Activated naive CD8-positive, alpha-beta T cell (primary cell): ENCODE data around the gene KRT73.

ENCODE experiments used
- H3K27ac Mint-ChIP-seq: one replicate; pipeline ENCODE4 v1.8.0; 2021; ENCODE audit warnings: mixed read lengths
- H3K27me3 Mint-ChIP-seq: one replicate; pipeline ENCODE4 v1.8.0; 2021; ENCODE audit warnings: mixed read lengths
- H3K36me3 Mint-ChIP-seq: one replicate; pipeline ENCODE4 v1.8.0; 2021; ENCODE audit warnings: mixed read lengths
- H3K4me1 Mint-ChIP-seq: one replicate; pipeline ENCODE4 v1.8.0; 2021; ENCODE audit warnings: low read depth, mixed read lengths
- H3K4me3 Mint-ChIP-seq: one replicate; pipeline ENCODE4 v1.8.0; 2021; ENCODE audit warnings: mild to moderate bottlenecking, mixed read lengths
- H3K9me3 Mint-ChIP-seq: one replicate; pipeline ENCODE4 v1.8.0; 2021; ENCODE audit warnings: low read depth, mixed read lengths

KRT73 gene

DNA sequence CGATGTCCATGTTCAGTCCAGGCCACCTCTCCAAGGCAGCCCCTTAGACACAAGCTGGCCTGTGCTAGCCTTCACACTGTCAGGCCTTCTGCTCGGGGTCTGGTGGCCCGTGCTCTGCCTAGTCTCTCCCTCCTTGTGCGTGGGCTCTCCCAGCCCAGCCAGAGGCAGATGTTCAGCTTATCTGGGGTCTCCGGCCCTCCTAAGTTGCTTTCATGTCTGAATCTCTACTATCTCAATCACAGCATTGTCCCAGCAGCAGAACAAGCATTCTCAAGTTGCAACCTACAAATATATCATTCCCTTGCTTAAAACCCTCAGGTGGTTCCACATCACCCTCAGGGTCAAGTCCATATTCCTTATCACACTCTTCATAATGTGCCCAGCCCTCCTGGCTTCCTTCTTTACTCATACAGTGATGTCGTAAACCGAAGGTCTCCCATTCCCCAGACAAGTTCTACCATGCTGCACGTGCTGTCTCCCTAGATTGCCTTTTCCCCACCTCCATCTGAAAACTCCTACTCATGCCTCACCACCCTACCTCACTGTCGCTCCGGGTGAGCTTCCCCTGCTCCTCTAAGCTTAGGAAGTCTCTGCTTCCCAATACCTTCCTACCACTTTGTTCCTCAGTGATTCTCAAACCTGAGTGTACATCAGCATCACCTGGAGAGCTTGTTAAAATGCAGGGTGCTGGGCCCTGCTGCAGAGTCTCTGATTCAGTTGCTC is 1.5 kb downstream of the KRT73 start:
- H3K27ac Mint-ChIP-seq, result peak overlapping the region; percentile 98
- H3K4me1 Mint-ChIP-seq, result peaks cover 93% of the 10 kb centered on the region
- H3K4me3 Mint-ChIP-seq, result peak overlapping the region; percentile 9
- no peaks in the 10 kb centered on the region for H3K27me3 Mint-ChIP-seq
- H3K9me3 Mint-ChIP-seq, result no peaks in the 10 kb centered on the region
- H3K36me3 Mint-ChIP-seq, result peaks cover 3% of the 10 kb centered on the region

DNA sequence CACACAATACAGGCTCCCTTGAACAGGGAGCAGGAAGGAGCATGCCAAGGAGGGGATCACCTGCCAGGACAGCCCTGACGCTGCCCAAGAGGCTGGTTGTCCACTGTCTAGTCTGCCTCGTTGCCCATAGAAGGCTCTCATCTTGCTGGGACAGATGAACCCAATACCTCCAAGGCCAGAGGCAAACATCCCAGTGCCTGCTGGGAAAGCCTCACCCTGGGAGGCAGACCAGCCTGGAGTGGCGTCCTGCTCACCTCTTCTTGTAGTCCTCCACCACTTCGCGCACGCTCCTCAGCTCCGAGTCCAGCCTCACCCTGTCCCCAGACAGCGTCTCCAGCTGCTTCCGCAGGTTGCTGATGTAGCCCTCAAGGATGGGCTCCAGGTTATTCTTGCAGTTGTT is 2.4 kb downstream of the KRT73 start:
- Mint-ChIP-seq H3K9me3 (no peaks in the 10 kb centered on the region), H3K4me1 (peaks cover 92% of the 10 kb centered on the region), H3K27me3 (no peaks in the 10 kb centered on the region), H3K36me3 (peaks cover 3% of the 10 kb centered on the region), H3K27ac (peak overlapping the region; percentile 98), H3K4me3 (peak overlapping the region; percentile 62)

DNA sequence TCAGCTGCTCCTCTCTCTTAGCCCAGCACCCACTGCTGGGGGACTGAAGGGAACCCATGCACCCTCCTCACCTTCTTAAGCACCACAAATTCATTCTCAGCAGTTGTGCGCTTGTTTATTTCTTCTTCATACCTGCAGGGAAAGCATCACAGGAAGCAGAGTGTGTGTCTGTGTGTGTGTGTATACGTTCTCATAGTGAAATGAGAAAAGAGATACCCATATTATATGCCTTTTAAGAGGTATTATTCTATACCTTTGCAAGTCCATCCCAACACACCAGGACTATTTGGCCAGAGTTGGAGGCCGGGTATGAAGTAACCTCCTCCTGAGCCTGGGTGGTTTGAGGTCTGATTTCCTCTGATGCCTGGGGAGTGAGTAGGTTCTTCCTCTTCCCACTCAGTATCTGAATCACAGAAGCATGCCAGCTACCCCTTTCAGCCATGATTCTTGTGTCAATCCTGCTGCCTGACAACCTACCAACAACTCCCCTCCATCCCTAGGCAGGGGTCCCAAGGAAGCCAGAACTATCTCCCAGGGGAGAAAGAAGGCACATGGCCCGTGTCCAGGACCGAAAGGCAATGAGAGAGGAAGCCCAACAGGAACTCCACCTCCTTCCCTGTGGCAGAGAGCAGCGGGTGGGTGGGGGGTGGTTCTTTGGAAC is 3.0 kb downstream of the KRT73 start:
- H3K27ac Mint-ChIP-seq, result peak overlapping the region; percentile 98
- H3K4me1 Mint-ChIP-seq, result peaks cover 92% of the 10 kb centered on the region
- H3K27me3 Mint-ChIP-seq, result no peaks in the 10 kb centered on the region
- peak overlapping the region; percentile 62 for H3K4me3 Mint-ChIP-seq
- no peaks in the 10 kb centered on the region for H3K36me3 Mint-ChIP-seq
- no peaks in the 10 kb centered on the region for H3K9me3 Mint-ChIP-seq

DNA sequence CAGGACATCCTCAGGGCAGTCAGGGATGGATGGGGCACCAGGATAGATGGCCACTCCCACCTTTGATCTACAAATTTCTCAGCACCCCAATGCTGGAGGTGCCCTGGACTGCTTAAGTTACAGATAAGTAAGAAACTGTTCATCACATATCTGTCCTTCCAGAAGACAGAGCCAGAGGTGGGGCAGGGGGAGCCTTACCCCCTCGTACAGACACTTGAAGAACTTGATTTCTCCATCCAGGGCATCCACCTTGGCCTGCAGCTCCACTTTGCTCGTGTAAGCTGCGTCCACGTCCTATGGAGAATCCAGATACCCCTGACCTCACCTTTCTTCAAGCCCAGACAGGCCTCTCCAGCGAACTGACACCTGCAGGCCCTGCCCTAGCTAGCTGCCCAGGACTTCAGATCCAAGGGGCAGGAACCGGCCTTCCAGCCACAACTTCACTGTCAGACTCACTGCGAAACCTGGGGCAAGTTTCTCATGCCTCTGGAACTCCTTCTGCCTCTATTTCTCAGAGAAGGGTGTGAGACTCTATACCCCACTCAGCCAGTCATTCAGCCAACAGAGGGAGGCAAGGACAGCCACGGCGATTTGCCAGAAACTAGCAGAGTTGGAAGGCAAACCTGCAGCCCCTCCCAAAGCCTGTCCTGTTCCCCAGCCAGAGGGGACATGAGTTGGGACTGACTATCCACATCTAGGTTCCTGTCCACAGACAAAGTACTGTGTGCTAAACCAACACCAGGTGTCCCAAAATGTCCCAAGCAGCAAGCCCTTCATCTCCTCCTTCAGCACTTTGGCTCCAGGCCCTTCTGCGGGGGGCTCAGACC is 3.8 kb downstream of the KRT73 start:
- Mint-ChIP-seq H3K36me3 (no peaks in the 10 kb centered on the region), H3K27ac (peak overlapping the region; percentile 98), H3K9me3 (no peaks in the 10 kb centered on the region), H3K27me3 (no peaks in the 10 kb centered on the region), H3K4me1 (peaks cover 94% of the 10 kb centered on the region), H3K4me3 (peak overlapping the region; percentile 62)

DNA sequence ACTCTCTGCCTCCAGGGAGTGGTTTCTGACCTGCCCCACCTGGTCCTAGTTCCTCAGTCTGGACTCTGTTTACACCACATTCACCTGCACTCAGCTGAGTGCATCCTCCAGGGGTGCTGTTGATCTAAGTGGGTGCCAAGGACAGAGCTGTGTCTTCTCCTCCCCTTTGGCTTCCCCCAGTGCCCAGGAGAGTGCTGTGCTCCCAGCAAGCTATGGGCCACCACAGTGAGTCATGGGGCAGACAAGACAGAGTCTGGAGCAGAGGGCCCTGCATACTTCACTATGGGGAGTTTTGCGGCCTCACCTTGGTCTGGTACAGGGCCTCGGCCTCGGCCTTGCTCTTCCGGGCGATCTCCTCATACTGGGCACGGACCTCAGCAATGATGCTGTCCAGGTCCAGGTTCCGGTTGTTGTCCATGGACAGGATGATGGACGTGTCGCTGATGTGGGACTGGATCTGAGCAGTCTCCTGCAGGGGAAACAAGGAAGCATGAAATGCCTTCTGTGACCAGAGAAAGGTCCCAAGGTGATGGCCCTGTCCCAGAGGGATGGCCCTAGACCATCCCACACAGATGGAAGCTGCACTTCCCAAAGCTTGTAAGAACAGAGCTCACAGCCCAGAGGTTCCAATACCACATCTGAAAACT is 4.9 kb downstream of the KRT73 start:
- Mint-ChIP-seq H3K4me3 (peak overlapping the region; percentile 40), H3K27ac (peak overlapping the region; percentile 86), H3K36me3 (no peaks in the 10 kb centered on the region), H3K27me3 (no peaks in the 10 kb centered on the region), H3K4me1 (peaks cover 94% of the 10 kb centered on the region), H3K9me3 (no peaks in the 10 kb centered on the region)

DNA sequence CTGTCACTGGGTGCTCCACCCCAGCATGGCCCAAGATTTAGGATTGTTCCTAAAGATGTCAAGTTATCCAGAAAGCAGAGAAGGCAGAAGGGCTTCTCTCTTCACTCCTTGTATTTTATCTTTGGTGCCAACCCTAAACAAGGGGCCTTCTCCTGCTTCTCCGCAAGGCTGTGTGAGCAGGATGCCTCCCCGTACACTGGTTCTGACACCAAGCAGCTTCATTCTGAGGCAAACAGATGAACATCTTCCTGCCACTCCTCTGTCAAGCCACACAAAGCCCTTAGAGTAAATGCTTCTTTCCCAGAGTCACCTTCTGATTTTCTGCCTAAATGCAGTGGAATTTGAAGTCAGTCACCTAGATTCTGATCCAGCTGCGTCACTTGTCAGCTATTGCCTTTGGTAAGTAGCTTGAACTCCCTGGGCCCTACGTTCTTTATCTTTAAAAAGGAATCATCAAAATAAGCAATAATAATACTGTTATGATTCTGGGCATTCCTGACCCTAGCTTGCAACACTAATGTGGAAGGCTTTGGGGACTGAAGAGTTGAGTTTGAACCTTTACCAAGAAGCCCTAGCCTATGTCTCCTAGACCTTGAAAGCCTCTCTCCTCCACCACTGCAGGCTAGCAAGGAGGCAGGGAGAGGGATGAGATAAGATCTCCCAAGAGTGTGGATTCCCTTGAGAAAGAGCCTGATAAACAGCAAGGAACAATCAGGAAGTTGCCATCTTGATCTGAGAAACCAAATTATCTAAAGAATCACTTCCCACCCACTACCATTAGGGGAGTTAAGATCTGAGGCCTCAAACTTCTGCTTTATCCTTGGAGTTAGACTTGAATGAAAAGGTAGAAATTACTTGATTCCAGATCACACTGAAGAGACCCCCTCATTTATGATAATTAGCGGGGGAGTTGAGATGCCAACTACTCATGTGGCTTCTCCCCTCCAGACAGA is 5.7 kb downstream of the KRT73 start:
- no peaks in the 10 kb centered on the region for H3K36me3 Mint-ChIP-seq
- peak overlapping the region; percentile 86 for H3K27ac Mint-ChIP-seq
- peak overlapping the region; percentile 70 for H3K4me3 Mint-ChIP-seq
- H3K9me3 Mint-ChIP-seq, result no peaks in the 10 kb centered on the region
- H3K4me1 Mint-ChIP-seq, result peaks cover 98% of the 10 kb centered on the region
- no peaks in the 10 kb centered on the region for H3K27me3 Mint-ChIP-seq

DNA sequence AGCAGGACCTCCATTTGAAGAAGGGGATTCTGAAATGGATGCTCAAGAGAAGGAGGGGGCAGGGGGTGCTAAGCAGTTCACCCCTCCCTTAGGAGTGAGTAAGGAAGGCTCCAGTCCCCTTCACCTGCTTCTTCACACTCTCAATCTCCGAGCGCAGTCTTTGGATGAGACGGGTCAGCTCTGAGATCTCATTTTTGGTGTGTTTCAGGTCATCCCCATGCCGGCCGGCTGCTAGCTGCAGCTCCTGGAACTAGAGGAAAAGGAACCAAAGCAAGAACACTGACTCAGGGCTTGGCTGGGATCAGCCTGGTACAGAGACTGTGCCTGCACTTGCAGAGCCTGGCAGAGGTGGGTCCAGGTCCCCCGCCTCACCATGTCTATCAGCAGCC is 7.3 kb downstream of the KRT73 start:
- Mint-ChIP-seq H3K27me3 (no peaks in the 10 kb centered on the region), H3K9me3 (no peaks in the 10 kb centered on the region), H3K27ac (peak overlapping the region; percentile 86), H3K4me3 (peak overlapping the region; percentile 75), H3K4me1 (peaks cover 98% of the 10 kb centered on the region), H3K36me3 (peaks cover 4% of the 10 kb centered on the region)

DNA sequence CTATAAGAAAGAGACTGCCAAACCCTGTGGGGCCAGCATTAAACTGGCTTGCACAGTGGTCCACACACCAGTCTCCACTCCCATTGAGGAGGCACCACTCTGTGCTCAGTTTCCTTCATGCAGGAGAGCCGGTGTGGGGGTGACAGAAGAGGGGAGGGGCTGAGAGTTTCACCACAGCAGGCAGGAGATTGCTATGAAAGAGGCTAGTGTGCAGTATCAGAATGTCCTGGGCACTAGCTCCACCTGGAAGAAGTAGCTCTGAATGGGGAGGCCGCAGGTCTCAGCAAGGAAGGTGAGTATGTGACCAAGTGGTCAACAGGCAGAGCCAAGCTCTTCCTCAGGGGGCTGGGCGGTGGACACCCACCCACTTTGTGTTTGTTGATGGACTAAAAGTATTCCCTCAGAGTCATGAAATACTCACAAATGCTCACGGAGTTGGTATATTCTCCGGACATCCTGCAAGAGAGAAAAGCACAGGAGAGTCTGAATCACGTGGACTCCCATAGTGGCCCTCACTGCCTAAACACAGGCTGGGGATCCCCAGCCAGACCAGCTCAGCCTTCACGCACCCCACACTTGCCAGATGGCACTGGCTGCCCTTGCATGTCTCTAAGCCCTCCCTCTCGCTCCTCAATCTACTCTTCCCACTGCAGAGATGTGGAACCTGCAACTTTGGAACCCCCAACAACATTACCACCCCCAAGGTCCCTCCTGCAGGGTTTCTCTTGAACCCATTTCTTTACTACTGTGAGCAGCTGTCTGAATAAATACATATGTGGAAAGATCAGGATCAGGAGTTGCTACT is 9.3 kb downstream of the KRT73 start:
- Mint-ChIP-seq H3K4me1 (peaks cover 97% of the 10 kb centered on the region), H3K36me3 (peaks cover 4% of the 10 kb centered on the region), H3K27me3 (no peaks in the 10 kb centered on the region), H3K27ac (peak overlapping the region; percentile 70), H3K4me3 (peak overlapping the region; percentile 44), H3K9me3 (no peaks in the 10 kb centered on the region)

DNA sequence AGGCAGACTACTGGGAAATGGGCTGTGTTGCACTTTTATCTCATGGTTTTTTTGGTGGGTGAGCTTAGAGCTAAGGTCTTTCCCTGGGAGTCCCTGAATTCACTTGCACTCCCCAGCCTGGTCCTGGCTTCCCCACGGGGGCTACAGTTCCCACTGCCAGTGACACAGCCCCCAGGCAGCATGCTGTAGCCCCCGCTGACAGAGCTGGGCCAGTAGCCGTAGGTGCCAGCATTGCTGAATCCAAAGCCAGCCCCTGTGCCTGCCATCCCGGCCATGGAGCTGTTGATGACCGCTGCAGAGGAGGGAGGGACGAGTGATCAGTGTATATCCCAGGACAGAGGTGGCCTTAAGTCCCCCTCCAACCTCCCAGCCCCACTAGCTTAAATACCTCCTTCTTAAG is 10.2 kb downstream of the KRT73 start:
- Mint-ChIP-seq H3K27ac (peak overlapping the region; percentile 41), H3K4me1 (peaks cover 97% of the 10 kb centered on the region), H3K9me3 (no peaks in the 10 kb centered on the region), H3K27me3 (no peaks in the 10 kb centered on the region), H3K4me3 (peak overlapping the region; percentile 6), H3K36me3 (peaks cover 4% of the 10 kb centered on the region)

DNA sequence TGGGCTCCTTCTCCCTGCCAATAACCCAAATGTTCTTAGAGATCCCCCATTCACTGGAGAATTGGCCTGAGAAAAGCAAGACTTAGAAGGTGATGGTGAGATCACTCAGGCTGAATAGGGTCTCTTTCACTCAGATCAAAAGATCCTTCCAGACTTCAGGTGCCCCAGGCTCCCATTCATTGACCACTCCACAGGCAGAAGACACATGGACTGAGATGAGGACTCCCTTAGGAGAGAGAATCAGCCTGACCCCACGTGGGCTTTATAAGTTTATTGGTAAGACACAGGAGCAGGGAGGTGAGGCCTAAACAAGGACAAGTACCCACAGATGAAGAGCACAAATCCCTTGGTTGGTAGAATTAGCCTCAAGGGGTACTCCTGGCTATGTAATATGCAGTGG is 11.0 kb downstream of the KRT73 start:
- Mint-ChIP-seq H3K36me3 (peaks cover 4% of the 10 kb centered on the region), H3K4me3 (no peak overlapping the region), H3K4me1 (peaks cover 97% of the 10 kb centered on the region), H3K27ac (no peak overlapping the region), H3K27me3 (no peaks in the 10 kb centered on the region), H3K9me3 (no peaks in the 10 kb centered on the region)

DNA sequence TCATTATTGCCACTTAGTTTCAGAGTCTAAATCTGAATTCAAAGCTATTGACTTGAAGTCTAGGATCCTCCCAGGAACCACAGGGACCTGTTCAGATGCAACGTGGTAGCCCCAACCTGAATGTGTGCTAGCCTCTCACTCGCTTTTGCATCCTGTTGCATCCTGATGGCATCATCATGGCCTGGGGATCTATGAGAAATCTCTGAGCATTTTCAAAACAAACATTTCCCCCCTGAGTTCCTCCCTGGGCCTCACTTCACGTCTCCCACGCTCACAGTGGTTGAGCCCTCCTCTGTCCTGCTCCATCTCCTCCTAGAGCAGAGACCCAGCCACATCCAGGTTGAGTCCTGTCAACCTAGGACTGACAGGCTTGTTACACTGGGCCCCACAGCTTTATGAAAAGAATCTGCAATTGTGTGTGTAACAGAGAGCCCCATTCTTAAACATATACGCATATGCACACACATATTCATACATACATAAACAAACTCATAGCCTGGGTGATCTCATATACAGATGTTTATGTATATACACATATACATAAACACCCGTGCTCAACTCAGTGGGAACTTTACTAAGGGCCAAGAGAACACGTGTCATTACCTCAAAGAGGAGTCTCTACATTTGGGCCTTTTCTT is 11.7 kb downstream of the KRT73 start:
- Mint-ChIP-seq H3K27ac (peak overlapping the region; percentile 61), H3K4me3 (no peak overlapping the region)

DNA sequence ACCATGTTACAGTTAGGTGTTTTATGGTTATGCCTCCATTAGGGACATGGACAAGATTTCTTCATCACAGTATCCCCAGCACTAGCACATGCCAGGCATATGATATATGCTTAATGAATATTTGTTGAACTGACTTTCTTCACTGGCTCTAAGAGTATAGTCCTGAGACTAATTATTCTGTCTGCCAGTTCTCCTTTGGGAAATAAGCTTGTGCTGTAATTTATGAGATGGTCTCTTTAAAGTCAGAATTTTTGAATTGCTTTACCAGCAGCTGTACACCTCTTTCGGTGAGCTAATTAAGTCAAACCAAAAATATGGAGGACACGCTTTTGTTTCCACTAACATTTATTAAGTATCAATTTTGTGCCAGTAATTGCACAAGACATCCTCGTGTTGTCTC is 12.3 kb downstream of the KRT73 start:
- Mint-ChIP-seq H3K9me3 (no peaks in the 10 kb centered on the region), H3K27ac (peak overlapping the region; percentile 25), H3K36me3 (peaks cover 4% of the 10 kb centered on the region), H3K27me3 (no peaks in the 10 kb centered on the region), H3K4me1 (peaks cover 94% of the 10 kb centered on the region), H3K4me3 (peak overlapping the region; percentile 2)

More for the DNA sequence above, 11.7 kb downstream of the KRT73 start:
- peaks cover 4% of the 10 kb centered on the region for H3K36me3 Mint-ChIP-seq
- no peaks in the 10 kb centered on the region for H3K9me3 Mint-ChIP-seq
- peaks cover 97% of the 10 kb centered on the region for H3K4me1 Mint-ChIP-seq
- H3K27me3 Mint-ChIP-seq, result no peaks in the 10 kb centered on the region

DNA sequence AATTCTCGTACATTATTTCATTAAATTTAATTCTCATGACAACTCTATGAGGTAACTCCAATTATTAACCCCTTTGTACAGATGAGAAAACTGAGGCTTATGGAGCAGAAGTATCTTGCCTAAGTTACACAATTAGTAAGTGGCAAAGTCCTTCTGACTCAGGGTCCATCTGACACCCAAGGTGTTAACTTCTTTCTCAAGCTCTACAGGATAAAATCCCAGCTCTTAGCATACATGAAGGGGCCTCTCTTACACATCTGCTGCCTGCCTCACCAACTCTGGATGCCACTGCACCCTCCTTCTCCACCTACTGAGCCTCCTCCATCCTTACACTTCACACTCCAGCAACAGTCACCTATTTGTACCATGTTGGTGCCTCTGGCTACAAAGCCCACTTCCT is 12.8 kb downstream of the KRT73 start:
- Mint-ChIP-seq H3K27me3 (no peaks in the 10 kb centered on the region), H3K9me3 (no peaks in the 10 kb centered on the region), H3K36me3 (peaks cover 4% of the 10 kb centered on the region), H3K27ac (peak overlapping the region; percentile 25), H3K4me1 (peaks cover 89% of the 10 kb centered on the region), H3K4me3 (peak overlapping the region; percentile 2)
